HepG2 (cell line): ENCODE results near the gene IL17RC. TPM values are rescaled to one million over a fixed set of nuclear protein-coding genes. Genes with fewer than 3 reads are reported as not detected.

Experiments used
- ATF1 ChIP-seq: IDR thresholded peaks from 2 replicates; pipeline ENCODE4 v1.6.1; 2016; ENCODE audit warnings: mild to moderate bottlenecking, control low read depth
- FOXP4 ChIP-seq: sonication (generic); formaldehyde crosslinking; IDR thresholded peaks from 2 replicates; pipeline ENCODE4 v1.4.0; 2020; ENCODE audit warnings: missing genetic modification reagents
- ISX ChIP-seq: sonication (generic); formaldehyde crosslinking; conservative IDR thresholded peaks from 2 replicates; pipeline ENCODE4 v1.5.0; 2020; ENCODE audit warnings: missing genetic modification reagents
- RAD21 ChIP-seq: fragments of 450-650 bp; formaldehyde crosslinking; IDR thresholded peaks from 2 replicates; pipeline ENCODE4 v1.5.0; 2020; ENCODE audit warnings: mild to moderate bottlenecking
- SCMH1 ChIP-seq: sonication (generic); formaldehyde crosslinking; IDR thresholded peaks from 2 replicates; pipeline ENCODE4 v1.9.0; 2021; ENCODE audit warnings: missing genetic modification reagents, mild to moderate bottlenecking, borderline replicate concordance
- TFAP4 ChIP-seq: sonication (generic); IDR thresholded peaks from 2 replicates; pipeline ENCODE4 v1.6.1; 2016; ENCODE audit warnings: low read depth, borderline replicate concordance
- THAP11 ChIP-seq: IDR thresholded peaks from 2 replicates; pipeline ENCODE4 v1.6.1; 2016; ENCODE audit warnings: missing biosample characterization, missing genetic modification reagents
- ZBTB40 ChIP-seq, 2 experiments: fragments of 450-650 bp in 1 of 2; sonication (generic) in 1 of 2; formaldehyde crosslinking in 1 of 2; IDR thresholded peaks; 2 replicates each; pipeline versions ENCODE4 v1.6.1 to v1.8.0; 2016 to 2022; ENCODE audit warnings: antibody characterized with exemption in 1 of 2, mild to moderate bottlenecking in 1 of 2, missing genetic modification reagents in 1 of 2
- ZFP91 ChIP-seq: sonication (generic); formaldehyde crosslinking; IDR thresholded peaks from 2 replicates; pipeline ENCODE4 v1.9.0; 2022; ENCODE audit warnings: missing genetic modification reagents, mild to moderate bottlenecking, borderline replicate concordance
- ZNF10 ChIP-seq: sonication (generic); formaldehyde crosslinking; IDR thresholded peaks from 2 replicates; pipeline ENCODE4 v1.4.0; 2020; ENCODE audit warnings: mild to moderate bottlenecking, low read depth, missing genetic modification reagents, borderline replicate concordance
- ZNF232 ChIP-seq: sonication (generic); formaldehyde crosslinking; IDR thresholded peaks from 2 replicates; pipeline ENCODE4 v1.4.0; 2020; ENCODE audit warnings: missing genetic modification reagents, borderline replicate concordance
- ZNF564 ChIP-seq: sonication (generic); formaldehyde crosslinking; IDR thresholded peaks from 2 replicates; pipeline ENCODE4 v1.8.1; 2023; ENCODE audit warnings: mild to moderate bottlenecking, missing genetic modification reagents
- ZNF660 ChIP-seq: sonication (generic); formaldehyde crosslinking; IDR thresholded peaks from 2 replicates; pipeline ENCODE4 v1.5.1; 2020; ENCODE audit warnings: mild to moderate bottlenecking, low read depth, missing genetic modification reagents, borderline replicate concordance
- polyA plus RNA-seq, 8 experiments: library from polyadenylated mRNA; depleted of rRNA in 3 of 8; stranded (reverse) in 7 of 8; unstranded in 1 of 8; fragments of >200 nt; fragmentation: Illumina TruSeq in 4 of 8; extraction: Trizol in 4 of 8; gene quantifications; 2 replicates each; pipeline versions ENCODE4 v1.2.1 to v1.2.3, GENCODE V29; 2011 to 2016; ENCODE audit warnings: low read depth in 4 of 8, missing spikeins in 1 of 8, mixed read lengths in 1 of 8; ENCODE audit not compliant: insufficient read depth in 1 of 8
- total RNA-seq, 5 experiments: library from RNA; depleted of rRNA; stranded (reverse); fragments of >200 nt; fragmentation: Illumina TruSeq; extraction: Trizol; gene quantifications; 2 replicates each; pipeline ENCODE4 v1.2.3, GENCODE V29; 2016; ENCODE audit warnings: low read depth in 1 of 5

Gene IL17RC
- total and polyA plus RNA-seq, 2 of the 13 experiments (the other 11 are each of a cell fraction or from before 2014, with no cell fraction given), result 20.7 to 24.0 TPM

- TF ChIP-seq ZBTB40 (IDR thresholded peaks at IDR 0.05), result no peak
- 0 out of 2 replicates have a peak, but pooled peaks have one; percentile 35 for TF ChIP-seq ZBTB40 (CRISPR knock-in tag; IDR thresholded peaks at IDR 0.05)
- 0 out of 2 replicates have a peak, but pooled peaks have one; percentile 23 for TF ChIP-seq THAP11
- no peak for TF ChIP-seq ATF1 (CRISPR knock-in tag)
- TF ChIP-seq ZNF10 (CRISPR knock-in tag), result no peak
- no peak for TF ChIP-seq ISX
- TF ChIP-seq ZNF564 (CRISPR knock-in tag), result no peak
- no peak for TF ChIP-seq ZNF660 (CRISPR knock-in tag)
- no peak for TF ChIP-seq SCMH1 (CRISPR knock-in tag)
- no peak for TF ChIP-seq RAD21 (CRISPR knock-in tag)
- peak; percentile 21; the same call in 1 of the 2 replicates for TF ChIP-seq FOXP4 (CRISPR knock-in tag)
- TF ChIP-seq TFAP4, result peak; percentile 66; the same call in 1 of the 2 replicates
- peak; percentile 45; the same call in 1 of the 2 replicates for TF ChIP-seq ZNF232 (CRISPR knock-in tag)
- peak; percentile 68; the same call in 1 of the 2 replicates for TF ChIP-seq ZFP91
Observed at GRCh38 chr3:9916734-9917680, at the start of gene IL17RC (continued).
